Coronary artery (tissue), 2 donors: ENCODE data around the gene FAM180A.

Experiments
- DNase-seq: peaks from one replicate; pipeline ENCODE4 v3.0.0-alpha.2; 2017; ENCODE audit warnings: low spot score
- H3K27ac ChIP-seq, 2 donors: fragments of 200-600 bp; sonication (generic); one replicate each; pipeline ENCODE4 v1.5.1; 2016 to 2019
- H3K4me3 ChIP-seq: fragments of 200-600 bp; sonication (generic); 2 replicates; pipeline ENCODE4 v1.5.1; 2016; ENCODE audit warnings: mild to moderate bottlenecking, moderate library complexity
- TF ChIP-seq, protein P1 (sequence below): fragments of 200-600 bp; sonication (generic); IDR thresholded peaks from one replicate; pipeline ENCODE4 v1.5.1; 2019; ENCODE audit warnings: antibody characterized with exemption

Gene FAM180A

DNA sequence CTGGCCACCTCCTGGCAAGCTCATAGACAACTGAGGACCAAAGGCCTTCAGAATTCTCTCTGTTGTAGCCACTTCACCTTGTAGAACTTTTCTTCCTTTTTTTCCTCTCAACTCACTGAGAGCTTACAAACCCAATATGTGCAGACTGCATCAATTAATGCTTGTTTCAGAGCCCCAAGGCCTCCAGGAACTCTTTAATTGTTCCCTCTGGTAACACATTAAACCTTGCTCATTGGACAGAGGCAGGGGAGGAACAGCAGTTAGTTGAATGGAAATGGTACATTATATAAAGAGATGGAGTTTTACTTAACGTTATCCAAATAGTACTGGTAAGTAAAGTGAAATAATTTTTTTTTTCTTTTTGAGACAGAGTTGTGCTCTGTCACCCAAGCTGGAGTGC, 61.1 kb downstream of the FAM180A start:
- Histone ChIP-seq H3K27ac (no peak overlapping the region), H3K4me3 (no peak overlapping the region)
- DNase-seq, result no peak
- TF ChIP-seq, protein P1, sequence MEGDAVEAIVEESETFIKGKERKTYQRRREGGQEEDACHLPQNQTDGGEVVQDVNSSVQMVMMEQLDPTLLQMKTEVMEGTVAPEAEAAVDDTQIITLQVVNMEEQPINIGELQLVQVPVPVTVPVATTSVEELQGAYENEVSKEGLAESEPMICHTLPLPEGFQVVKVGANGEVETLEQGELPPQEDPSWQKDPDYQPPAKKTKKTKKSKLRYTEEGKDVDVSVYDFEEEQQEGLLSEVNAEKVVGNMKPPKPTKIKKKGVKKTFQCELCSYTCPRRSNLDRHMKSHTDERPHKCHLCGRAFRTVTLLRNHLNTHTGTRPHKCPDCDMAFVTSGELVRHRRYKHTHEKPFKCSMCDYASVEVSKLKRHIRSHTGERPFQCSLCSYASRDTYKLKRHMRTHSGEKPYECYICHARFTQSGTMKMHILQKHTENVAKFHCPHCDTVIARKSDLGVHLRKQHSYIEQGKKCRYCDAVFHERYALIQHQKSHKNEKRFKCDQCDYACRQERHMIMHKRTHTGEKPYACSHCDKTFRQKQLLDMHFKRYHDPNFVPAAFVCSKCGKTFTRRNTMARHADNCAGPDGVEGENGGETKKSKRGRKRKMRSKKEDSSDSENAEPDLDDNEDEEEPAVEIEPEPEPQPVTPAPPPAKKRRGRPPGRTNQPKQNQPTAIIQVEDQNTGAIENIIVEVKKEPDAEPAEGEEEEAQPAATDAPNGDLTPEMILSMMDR, result no peak

DNA sequence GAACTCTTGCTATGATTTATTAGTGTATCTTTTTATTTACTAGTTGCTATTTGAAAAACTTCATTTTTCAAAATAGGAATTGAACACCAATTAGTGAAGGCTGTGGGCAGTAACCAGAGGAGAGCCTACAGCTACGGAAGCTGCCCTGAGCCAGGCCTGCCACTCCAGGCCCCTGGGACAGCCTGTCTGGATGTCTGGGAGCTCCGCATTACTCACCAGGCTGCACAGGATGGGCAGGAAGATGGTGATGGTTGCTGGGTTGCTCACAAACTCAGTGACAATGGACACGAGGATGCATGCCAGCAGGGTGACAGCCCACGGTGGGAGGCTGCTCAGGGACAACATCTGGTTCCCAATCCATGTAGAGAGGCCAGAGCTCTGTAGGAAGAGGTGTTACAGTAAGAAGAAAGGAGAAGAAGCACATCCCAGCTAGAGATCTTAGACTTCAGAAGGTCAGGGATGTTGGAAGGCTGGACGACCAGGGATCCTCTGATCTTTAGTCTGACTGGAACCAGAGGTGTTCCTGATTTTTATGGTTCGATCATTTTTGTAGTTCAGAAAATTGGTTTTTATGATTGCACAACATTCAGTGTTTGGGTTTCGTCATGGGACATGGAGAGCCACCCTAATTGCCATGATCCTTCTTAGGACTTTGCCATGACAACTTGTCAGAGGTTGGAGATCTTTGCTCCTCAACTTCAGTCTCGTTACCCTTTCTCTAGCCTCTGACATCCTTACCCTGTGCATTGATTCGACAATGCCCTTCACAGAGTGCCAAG, 63.1 kb downstream of the FAM180A start:
- TF ChIP-seq, protein P1, result no peak
- Histone ChIP-seq H3K27ac (no peak overlapping the region), H3K4me3 (no peak overlapping the region)
- no peak for DNase-seq

DNA sequence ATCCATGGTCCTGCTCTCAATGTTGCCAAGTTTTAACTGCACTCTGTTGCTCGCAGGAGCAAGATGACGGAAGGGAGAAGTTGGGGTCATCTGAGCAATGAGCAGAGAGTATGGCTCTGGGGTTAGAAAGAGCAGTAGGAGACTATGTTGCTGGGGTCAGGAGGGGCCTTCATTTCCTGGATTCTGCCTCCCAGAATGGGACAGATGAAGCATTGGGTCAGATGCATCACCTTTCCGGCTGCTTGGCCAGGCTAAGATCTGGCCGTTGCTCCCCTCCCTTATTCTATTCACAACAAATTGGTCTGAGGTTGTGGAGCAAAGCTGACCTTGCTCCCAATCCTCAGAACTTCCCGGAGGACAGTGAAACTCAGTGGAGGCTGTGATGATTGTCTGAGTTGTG, 63.9 kb downstream of the FAM180A start:
- TF ChIP-seq, protein P1, result no peak
- no peak overlapping the region for H3K27ac ChIP-seq
- no peak for DNase-seq
- no peak overlapping the region for H3K4me3 ChIP-seq

DNA sequence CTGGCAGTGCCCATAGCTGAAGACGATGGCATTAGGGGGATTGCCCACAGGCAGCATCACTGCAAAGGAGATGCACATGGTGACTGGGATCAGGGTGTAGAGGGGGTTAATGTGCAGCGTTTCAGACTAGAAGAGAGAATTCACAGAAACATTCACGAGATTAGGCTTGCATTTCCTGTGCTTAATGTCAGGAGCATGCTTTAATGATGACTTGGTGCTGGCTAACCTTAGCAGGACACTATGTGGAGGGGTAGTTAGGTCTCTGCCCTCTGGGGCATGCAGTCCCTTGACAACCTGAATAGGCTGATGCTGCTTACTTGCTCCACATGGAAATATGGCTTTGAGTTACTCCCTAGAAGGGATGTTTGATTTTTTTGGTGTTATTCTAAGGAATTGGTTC, 64.5 kb downstream of the FAM180A start:
- no peak for DNase-seq
- H3K27ac ChIP-seq, result no peak overlapping the region
- no peak overlapping the region for H3K4me3 ChIP-seq
- TF ChIP-seq, protein P1, result no peak

DNA sequence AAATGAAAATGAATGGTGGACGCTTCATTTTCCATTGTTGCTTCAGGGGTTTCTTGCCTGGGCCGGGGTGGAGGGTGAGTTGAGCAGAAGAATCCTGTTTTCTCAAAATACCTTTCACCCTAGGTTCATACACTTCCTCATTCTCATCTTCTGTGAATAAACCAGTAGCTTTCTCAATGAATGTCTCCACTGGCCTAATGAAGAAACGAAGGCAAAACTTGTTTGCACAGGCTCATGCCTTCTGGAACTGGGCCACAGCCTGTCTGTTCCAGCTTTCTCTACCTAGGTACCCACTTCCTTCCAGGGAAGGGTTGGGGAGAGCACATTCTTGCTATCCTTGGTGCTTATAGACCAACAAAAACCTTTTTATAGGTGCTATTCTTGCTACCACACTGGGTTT, 65.0 kb downstream of the FAM180A start:
- TF ChIP-seq, protein P1, result no peak
- Histone ChIP-seq H3K27ac (no peak overlapping the region), H3K4me3 (no peak overlapping the region)
- DNase-seq, result no peak

DNA sequence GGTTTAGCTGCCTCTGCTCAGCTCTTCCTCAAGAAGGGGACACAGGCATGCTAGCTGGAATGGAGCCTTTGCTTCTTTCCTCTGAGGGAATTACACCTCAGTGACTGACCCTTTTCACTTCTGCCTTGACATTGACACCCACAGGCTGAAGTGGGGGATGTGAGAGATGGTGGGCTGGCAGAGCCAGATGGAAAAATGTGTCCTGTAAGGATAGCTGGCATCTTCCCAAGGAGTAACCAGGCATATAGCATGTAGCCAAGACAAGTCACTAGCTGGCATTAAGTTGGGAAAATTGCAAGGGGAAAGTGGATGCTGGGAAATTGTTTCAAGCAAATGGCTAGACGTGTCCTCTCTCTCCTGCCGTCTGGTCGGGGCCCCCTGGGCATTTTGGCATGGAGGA, 66.4 kb downstream of the FAM180A start:
- Histone ChIP-seq H3K27ac (peak overlapping the region in 1 of 2 donors; percentile 55), H3K4me3 (no peak overlapping the region)
- TF ChIP-seq, protein P1, result no peak
- DNase-seq, result no peak

DNA sequence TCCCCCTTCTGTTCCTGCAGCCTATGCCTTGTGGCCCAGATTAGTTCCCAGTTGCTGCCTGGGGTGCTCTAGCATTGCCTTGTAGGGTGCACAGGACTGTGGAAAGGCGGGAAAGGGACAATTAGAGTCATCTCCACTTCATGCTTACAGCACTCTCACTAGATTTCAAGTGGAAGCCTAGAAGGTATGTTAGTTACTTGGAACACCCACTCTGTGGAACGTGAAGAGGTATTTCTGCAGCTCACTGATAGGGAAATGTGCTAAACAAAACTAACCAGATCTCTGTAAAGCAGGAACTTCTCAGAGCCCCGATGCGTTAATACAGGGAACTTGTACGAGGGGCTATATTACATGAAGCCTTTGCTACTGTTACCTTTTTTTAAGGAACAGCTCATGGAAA, 66.9 kb downstream of the FAM180A start:
- DNase-seq, result no peak
- Histone ChIP-seq H3K4me3 (no peak overlapping the region), H3K27ac (peak overlapping the region in 1 of 2 donors; percentile 55)
- TF ChIP-seq, protein P1, result no peak
